GM04503 (cell line): ENCODE data around the gene FCGBP.
"Not testable (repeated sequence)": the region's sequence is repeated elsewhere in the genome, so short reads cannot be mapped to it uniquely, and the experiment has no call there.

Experiments used
- DNase-seq: peaks from one replicate; pipeline ENCODE4 v3.0.0-alpha.2; 2012; ENCODE audit warnings: low read depth

Gene FCGBP

DNA sequence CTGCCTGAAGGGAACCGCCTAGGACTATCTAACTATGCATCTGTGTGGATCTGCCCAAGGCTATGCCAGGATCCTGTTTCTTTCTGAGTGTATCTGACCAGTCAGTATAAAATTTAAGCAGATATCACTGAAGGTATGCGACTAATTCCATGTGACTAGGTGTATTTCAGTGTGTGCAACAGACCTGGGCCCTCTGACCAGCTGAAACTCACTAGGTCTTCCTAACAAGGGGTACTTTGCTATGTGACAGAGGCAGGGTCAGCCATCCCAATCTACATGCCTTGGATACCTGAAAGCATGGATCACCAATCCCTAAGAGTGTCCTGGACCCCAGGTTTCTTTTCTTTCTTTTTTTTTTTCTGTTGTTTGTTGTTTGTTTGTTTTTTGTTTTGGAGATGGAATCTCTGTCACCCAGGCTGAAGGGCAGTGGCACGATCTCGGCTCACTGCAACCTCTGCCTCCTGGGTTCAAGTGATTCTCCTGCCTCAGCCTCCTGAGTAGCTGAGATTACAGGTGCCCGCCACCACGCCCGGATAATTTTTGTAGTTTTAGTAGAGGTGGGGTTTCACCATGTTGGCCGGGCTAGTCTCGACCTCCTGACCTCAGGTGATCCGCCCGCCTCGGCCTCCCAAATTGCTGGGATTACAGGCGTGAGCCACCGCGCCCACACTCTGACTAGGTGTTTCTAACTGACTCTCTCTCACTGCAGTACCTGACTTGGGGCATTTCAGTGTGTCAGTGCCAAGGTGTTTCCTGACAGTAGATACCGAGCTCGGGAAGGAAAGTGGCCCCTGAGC is 43.5 kb downstream of the FCGBP start:
- DNase-seq = no peak

- DNase-seq = not testable (repeated sequence)
Measured at GRCh38 chr19:39889872-39890754, 44.3 kb downstream of the FCGBP start.

DNA sequence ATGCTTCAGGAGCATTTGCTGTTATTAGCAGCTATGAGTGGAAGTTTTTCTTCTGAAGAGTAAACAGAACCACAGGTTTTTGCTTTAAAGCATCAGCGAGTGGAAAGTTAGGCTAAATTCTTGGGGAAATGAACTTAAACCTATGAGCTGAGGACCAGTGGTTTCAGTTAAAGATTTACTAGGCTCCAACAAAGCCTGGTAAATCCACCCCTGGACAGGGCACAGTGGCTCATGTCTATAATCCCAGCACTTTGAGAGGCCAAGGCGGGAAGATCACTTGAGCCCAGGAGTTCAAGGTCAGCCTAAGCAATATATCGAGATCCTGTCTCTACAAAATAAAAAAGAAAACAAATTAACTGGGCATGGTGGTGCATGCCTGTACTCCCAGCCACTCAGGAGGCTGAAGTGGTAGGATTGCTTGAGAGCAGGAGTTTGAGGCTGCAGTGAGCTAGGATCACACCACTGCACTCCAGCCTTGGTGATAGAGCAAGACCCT is 46.9 kb downstream of the FCGBP start:
- not testable (repeated sequence) for DNase-seq

GRCh38 chr19:39885821-39886554 is 48.4 kb downstream of the FCGBP start:
- not testable (repeated sequence) for DNase-seq

- DNase-seq = not testable (repeated sequence)
Measured at GRCh38 chr19:39884721-39885120, 49.7 kb downstream of the FCGBP start.
